Activated B cell treated with CpG ODN at 0.5 μM for 24 hours (primary cell): ENCODE measurements around the gene TRPM7. TPM values are rescaled to one million over a fixed set of nuclear protein-coding genes. Genes with fewer than 3 reads are reported as not detected.

Experiments
- ATAC-seq: fragments of 200-7000 bp; cut with Tn5 transposase; one replicate; pipeline ENCODE4 v1.10.0; 2021; ENCODE audit warnings: low read depth, mild to moderate bottlenecking, moderate library complexity
- CTCF ChIA-PET: fragments of 350-600 bp; sonication (Branson Sonifier 250); formaldehyde crosslinking; loops from one replicate; lab custom pipeline; 2021; ENCODE audit warnings: antibody characterized with exemption; lab: Charles Lee
- POLR2A ChIA-PET: fragments of 350-600 bp; sonication (Branson Sonifier 250); formaldehyde crosslinking; loops from one replicate; lab custom pipeline; 2021; ENCODE audit warnings: antibody characterized with exemption; lab: Charles Lee
- DNase-seq: peaks from one replicate; pipeline ENCODE4 v3.0.0; 2022
- H3K27ac Mint-ChIP-seq: one replicate; pipeline ENCODE4 v1.8.0; 2020; ENCODE audit warnings: mixed read lengths
- H3K27me3 Mint-ChIP-seq: one replicate; pipeline ENCODE4 v1.8.0; 2021; ENCODE audit warnings: mixed read lengths
- H3K36me3 Mint-ChIP-seq: one replicate; pipeline ENCODE4 v1.8.0; 2021; ENCODE audit warnings: low read depth, mixed read lengths
- H3K4me1 Mint-ChIP-seq: one replicate; pipeline ENCODE4 v1.8.0; 2021; ENCODE audit warnings: mixed read lengths
- H3K4me3 Mint-ChIP-seq: one replicate; pipeline ENCODE4 v1.8.0; 2020; ENCODE audit warnings: mild to moderate bottlenecking, mixed read lengths
- H3K9me3 Mint-ChIP-seq: one replicate; pipeline ENCODE4 v1.8.0; 2020; ENCODE audit warnings: mixed read lengths
- CTCF ChIP-seq: fragments of 200-600 bp; IDR thresholded peaks from one replicate; pipeline ENCODE4 v1.8.0; 2022; ENCODE audit warnings: antibody characterized with exemption, mild to moderate bottlenecking
- intact Hi-C: fragments of 100-400 bp; cut with micrococcal nuclease; formaldehyde crosslinking; loops from one replicate; pipeline ENCODE4 v1.15.1; 2024
- total RNA-seq: library from RNA; stranded (reverse); gene quantifications from 2 replicates; pipeline ENCODE4 v1.2.3, GENCODE V29; 2022

TRPM7 gene
- total RNA-seq, 1 donor from 2014 or later: 64.7 TPM

- intact Hi-C loops: no loop called here
- CTCF ChIA-PET: no interaction called here
- POLR2A ChIA-PET: no interaction called here
- H3K9me3 Mint-ChIP-seq: no peaks in the 10 kb centered on the region
- peaks cover 2% of the 10 kb centered on the region for H3K27me3 Mint-ChIP-seq
- H3K4me1 Mint-ChIP-seq: no peaks in the 10 kb centered on the region
- DNase-seq (no peak), ATAC-seq (no peak)
- no peak within 1 kb of the TSS for H3K4me3 Mint-ChIP-seq
- H3K27ac Mint-ChIP-seq: no peak within 1 kb of the TSS
- TF ChIP-seq CTCF: no peak
- no peaks in the 10 kb centered on the region for H3K36me3 Mint-ChIP-seq
These were observed 140.0 kb downstream of the TRPM7 start, which contains the start of gene USP50 for GRCh38 chr15:50546566-50546965. Gene USP50, minus strand, starts transcription at chr15:50546666. Its CDS starts 141 bp downstream, at chr15:50546525.

- no peaks in the 10 kb centered on the region for H3K9me3 Mint-ChIP-seq
- no peak for TF ChIP-seq CTCF
- ChIA-PET CTCF (no interaction called here), POLR2A (no interaction called here)
- no peak overlapping the region for H3K27ac Mint-ChIP-seq
- H3K4me3 Mint-ChIP-seq: no peak overlapping the region
- no peak for DNase-seq
- no peaks in the 10 kb centered on the region for H3K4me1 Mint-ChIP-seq
- intact Hi-C loops: no loop called here
- H3K36me3 Mint-ChIP-seq: no peaks in the 10 kb centered on the region
- no peak for ATAC-seq
- H3K27me3 Mint-ChIP-seq: peaks cover 2% of the 10 kb centered on the region
These were observed 142.2 kb downstream of the TRPM7 start for GRCh38 chr15:50544368-50544767.

DNA sequence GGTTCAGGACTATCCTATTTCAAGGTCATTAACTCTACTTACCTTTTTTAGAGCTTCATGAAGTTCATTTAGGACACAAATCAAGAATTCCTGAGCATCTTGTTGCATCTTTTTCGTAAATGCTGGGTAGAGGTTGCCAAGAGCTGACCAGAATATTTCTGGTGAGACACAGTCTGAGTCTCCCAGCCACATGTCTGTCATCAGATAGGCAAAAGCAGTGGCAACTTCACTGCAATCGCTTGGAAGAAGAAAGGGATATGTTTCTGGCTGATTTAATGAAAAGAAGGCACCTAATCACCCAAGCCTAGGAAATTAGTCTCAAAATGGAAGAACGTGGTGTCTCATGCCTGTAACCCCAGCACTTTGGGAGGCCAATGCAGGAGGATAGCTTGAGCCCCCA lies 143.0 kb downstream of the TRPM7 start:
- ATAC-seq (no peak), DNase-seq (no peak)
- ChIA-PET POLR2A (no interaction called here), CTCF (no interaction called here)
- Mint-ChIP-seq H3K4me1 (no peaks in the 10 kb centered on the region), H3K9me3 (no peaks in the 10 kb centered on the region), H3K27ac (no peak overlapping the region), H3K27me3 (peaks cover 2% of the 10 kb centered on the region), H3K36me3 (no peaks in the 10 kb centered on the region), H3K4me3 (no peak overlapping the region)
- TF ChIP-seq CTCF: no peak
- intact Hi-C loops: no loop called here

- no peaks in the 10 kb centered on the region for H3K9me3 Mint-ChIP-seq
- ChIA-PET POLR2A (no interaction called here), CTCF (no interaction called here)
- intact Hi-C loops: no loop called here
- peaks cover 2% of the 10 kb centered on the region for H3K27me3 Mint-ChIP-seq
- DNase-seq: no peak
- no peaks in the 10 kb centered on the region for H3K36me3 Mint-ChIP-seq
- H3K27ac Mint-ChIP-seq: no peak overlapping the region
- no peak overlapping the region for H3K4me3 Mint-ChIP-seq
- no peak for TF ChIP-seq CTCF
- no peaks in the 10 kb centered on the region for H3K4me1 Mint-ChIP-seq
- ATAC-seq: no peak
These were observed 143.7 kb downstream of the TRPM7 start for GRCh38 chr15:50542887-50543210.

DNA sequence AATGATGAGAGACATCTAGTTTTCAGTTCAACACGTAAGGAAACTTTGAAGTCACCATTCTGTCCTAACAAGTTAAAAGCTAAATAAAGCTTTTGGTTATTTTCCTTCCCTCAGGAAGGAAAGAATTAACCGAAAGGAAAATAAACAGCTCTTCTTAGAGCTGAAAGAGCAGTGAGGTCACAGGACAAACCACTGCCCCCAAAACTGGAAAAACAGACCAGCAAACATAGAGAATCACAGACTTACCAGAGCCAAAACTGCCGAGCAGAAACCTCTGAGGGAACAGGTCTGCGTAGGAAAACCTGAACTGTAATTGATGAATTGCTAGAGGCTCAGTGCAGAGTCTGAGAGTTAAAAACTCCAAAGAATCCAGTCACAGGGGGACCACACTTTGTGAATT lies 154.8 kb downstream of the TRPM7 start:
- ATAC-seq (no peak), DNase-seq (no peak)
- TF ChIP-seq CTCF: no peak
- Mint-ChIP-seq H3K27me3 (no peaks in the 10 kb centered on the region), H3K4me3 (no peak overlapping the region), H3K4me1 (no peaks in the 10 kb centered on the region), H3K36me3 (no peaks in the 10 kb centered on the region), H3K9me3 (peaks cover 3% of the 10 kb centered on the region), H3K27ac (no peak overlapping the region)
- intact Hi-C loops: no loop called here
- ChIA-PET CTCF (no interaction called here), POLR2A (no interaction called here)
